Measurements from ENCODE around the gene ZNF800. TPM values are rescaled to one million over a fixed set of nuclear protein-coding genes. Genes with fewer than 3 reads are reported as not detected.

The ZNF800 gene
- 6.3 and 15.0 TPM in 2 replicates for total RNA-seq

GRCh38 chr7:127392566-127393367 is at the start of gene ZNF800:
Gene ZNF800, minus strand, starts transcription at chr7:127392708. Its CDS starts 1,151 bp downstream, at chr7:127391557.

Other genes with a start within 250 kb of the ZNF800 start
- gene GRM8, start 139.8 kb downstream of the ZNF800 start, total RNA-seq, result not detected in 2 replicates
- gene GCC1, start 192.9 kb upstream of the ZNF800 start, total RNA-seq, result 15.1 and 24.8 TPM in 2 replicates
- gene ARF5, start 195.7 kb upstream of the ZNF800 start, total RNA-seq, result 122 and 171 TPM in 2 replicates
- 0.31 and 0.81 TPM in 2 replicates for gene FSCN3, start 201.0 kb upstream of the ZNF800 start, total RNA-seq
- gene PAX4, start 225.4 kb upstream of the ZNF800 start, total RNA-seq, result not detected in 2 replicates

Data from bladder microvascular endothelial cell (primary cell).